CD14-positive monocyte (primary cell): ENCODE results near the gene ERBB4. TPM values are rescaled to one million over a fixed set of nuclear protein-coding genes. Genes with fewer than 3 reads are reported as not detected.

Source experiments
- DNase-seq, 3 donors: peaks; one replicate each; pipeline ENCODE4 v3.0.0-alpha.2; 2011 to 2022
- H2AFZ ChIP-seq: 2 replicates; pipeline ENCODE4 v1.6.0; 2012; ENCODE audit warnings: mild to moderate bottlenecking, low read depth, low read length, inconsistent platforms; ENCODE audit not compliant: insufficient read depth, poor library complexity, severe bottlenecking
- H3K27ac ChIP-seq, 2 donors: 1 replicate in 1 of 2; 2 replicates in 1 of 2; pipeline ENCODE4 v1.5.1; 2012 to 2013; ENCODE audit warnings: low read length in 2 of 2, control low read depth in 1 of 2, inconsistent platforms in 1 of 2, low read depth in 1 of 2, mild to moderate bottlenecking in 1 of 2
- H3K27me3 ChIP-seq, 2 donors: one replicate each; pipeline versions ENCODE4 v1.6.0 to v1.6.1; 2011 to 2013; ENCODE audit warnings: low read length in 2 of 2; ENCODE audit not compliant: control insufficient read depth in 2 of 2, insufficient read depth in 2 of 2
- H3K36me3 ChIP-seq, 2 donors: replicated peaks in 1 of 2; 1 replicate in 1 of 2; 2 replicates in 1 of 2; pipeline versions ENCODE4 v1.5.1 to v1.6.1; 2012 to 2013; ENCODE audit warnings: low read length in 2 of 2, control low read depth in 1 of 2, inconsistent platforms in 1 of 2, mild to moderate bottlenecking in 1 of 2; ENCODE audit not compliant: insufficient read depth in 2 of 2, control insufficient read depth in 1 of 2
- H3K4me1 ChIP-seq, 2 donors: 1 replicate in 1 of 2; 2 replicates in 1 of 2; pipeline versions ENCODE4 v1.5.1 to v1.6.1; 2012 to 2013; ENCODE audit warnings: low read length in 2 of 2, control low read depth in 1 of 2, inconsistent platforms in 1 of 2, mild to moderate bottlenecking in 1 of 2, moderate library complexity in 1 of 2; ENCODE audit not compliant: insufficient read depth in 2 of 2, control insufficient read depth in 1 of 2
- H3K4me2 ChIP-seq: replicated peaks from 2 replicates; pipeline ENCODE3; 2012; ENCODE audit warnings: low read length, moderate library complexity, mild to moderate bottlenecking; ENCODE audit not compliant: poor library complexity, severe bottlenecking; ENCODE audit errors: extremely low read depth
- H3K4me3 ChIP-seq, 3 experiments: fragments of 200-600 bp in 1 of 3; sonication (generic) in 1 of 3; replicated peaks in 1 of 3; 1 replicate in 2 of 3; 2 replicates in 1 of 3; pipeline ENCODE4 v1.5.1; 2011 to 2013; ENCODE audit warnings: low read length in 3 of 3, mild to moderate bottlenecking in 3 of 3, control low read depth in 2 of 3, low read depth in 2 of 3, inconsistent platforms in 1 of 3, moderate library complexity in 1 of 3
- H3K79me2 ChIP-seq: 2 replicates; pipeline ENCODE4 v1.6.0; 2012; ENCODE audit warnings: mild to moderate bottlenecking, control low read depth, inconsistent platforms, low read length, moderate library complexity; ENCODE audit not compliant: insufficient read depth
- H3K9ac ChIP-seq: 2 replicates; pipeline ENCODE4 v1.6.0; 2017; ENCODE audit warnings: low read length, mild to moderate bottlenecking; ENCODE audit not compliant: insufficient read depth, poor library complexity, severe bottlenecking
- H3K9me3 ChIP-seq, 2 donors: replicated peaks in 1 of 2; 1 replicate in 1 of 2; 2 replicates in 1 of 2; pipeline versions ENCODE4 v1.5.1 to v1.6.1; 2012 to 2013; ENCODE audit warnings: low read length in 2 of 2, control low read depth in 1 of 2; ENCODE audit not compliant: control insufficient read depth in 1 of 2, insufficient read depth in 1 of 2
- H4K20me1 ChIP-seq: 2 replicates; pipeline ENCODE4 v1.6.0; 2012; ENCODE audit warnings: mild to moderate bottlenecking, low read length, control low read depth, moderate library complexity; ENCODE audit not compliant: insufficient read depth
- H3K27ac Mint-ChIP-seq, 7 donors: one replicate each; pipeline ENCODE4 v1.8.0; 2020; ENCODE audit warnings: mild to moderate bottlenecking in 7 of 7, mixed read lengths in 7 of 7, moderate library complexity in 6 of 7, inconsistent platforms in 2 of 7
- H3K27me3 Mint-ChIP-seq, 3 donors: one replicate each; pipeline ENCODE4 v1.8.0; 2021 to 2022; ENCODE audit warnings: low read depth in 3 of 3, mild to moderate bottlenecking in 3 of 3, mixed read lengths in 3 of 3, moderate library complexity in 3 of 3, inconsistent platforms in 1 of 3
- H3K36me3 Mint-ChIP-seq, 2 donors: one replicate each; pipeline ENCODE4 v1.8.0; 2020; ENCODE audit warnings: mixed read lengths in 2 of 2, inconsistent platforms in 1 of 2, mild to moderate bottlenecking in 1 of 2
- H3K4me1 Mint-ChIP-seq: one replicate; pipeline ENCODE4 v1.8.0; 2020; ENCODE audit warnings: mild to moderate bottlenecking, mixed read lengths
- H3K4me3 Mint-ChIP-seq, 2 donors: one replicate each; pipeline ENCODE4 v1.8.0; 2020; ENCODE audit warnings: mild to moderate bottlenecking in 2 of 2, mixed read lengths in 2 of 2, moderate library complexity in 1 of 2
- H3K9me3 Mint-ChIP-seq, 7 donors: one replicate each; pipeline ENCODE4 v1.8.0; 2020 to 2022; ENCODE audit warnings: mixed read lengths in 7 of 7, mild to moderate bottlenecking in 6 of 7, moderate library complexity in 6 of 7, inconsistent platforms in 2 of 7
- WGBS: methylation state at CpG from one replicate; pipeline ENCODE4 v1.1.5; 2013; ENCODE audit warnings: missing lambda C conversion rate; ENCODE audit not compliant: insufficient coverage; 5-methylcytosine and 5-hydroxymethylcytosine counted together
- intact Hi-C, 2 donors: fragments of 100-400 bp; cut with micrococcal nuclease; formaldehyde crosslinking; loops; one replicate each; pipeline versions ENCODE4 v1.15.0 to v1.15.1; 2023
- polyA plus RNA-seq, 3 donors: library from polyadenylated mRNA; depleted of rRNA in 1 of 3; unstranded in 2 of 3; stranded (reverse) in 1 of 3; fragments of 300-500 nt in 2 of 3; fragments of >200 nt in 1 of 3; fragmentation: Illumina TruSeq in 2 of 3; gene quantifications; 1 replicate in 2 of 3; 2 replicates in 1 of 3; pipeline ENCODE4 v1.2.3, GENCODE V29; 2012 to 2021
- TF ChIP-seq, protein P1 (sequence below): fragments of 200-600 bp; IDR thresholded peaks from one replicate; pipeline ENCODE4 v1.8.0; 2022; ENCODE audit warnings: antibody characterized with exemption, mild to moderate bottlenecking

ERBB4 gene
- polyA plus RNA-seq, 3 donors, result not detected

DNA sequence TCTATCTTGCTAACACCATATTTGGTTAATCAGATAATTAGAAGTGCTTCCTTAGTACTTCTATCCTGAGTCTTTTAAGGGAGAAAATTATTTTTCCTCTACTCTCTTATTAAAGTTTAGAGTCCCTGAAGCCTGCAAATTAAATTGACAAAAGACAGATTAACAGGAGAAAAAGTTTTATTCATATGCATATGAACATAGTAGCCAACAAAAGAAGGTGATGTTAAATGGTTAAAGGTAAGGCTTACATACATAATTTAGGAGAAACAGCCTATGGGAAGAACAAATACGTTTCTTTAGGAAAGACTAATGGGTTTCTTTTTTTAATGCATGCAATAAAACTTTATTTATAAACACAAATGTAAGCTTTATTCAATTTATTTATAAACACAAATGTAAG, 1177.2 kb downstream of the ERBB4 start:
- peaks cover 0 to 7% (median 2%) of the 10 kb centered on the region in 7 donors for H3K9me3 Mint-ChIP-seq
- no peak overlapping the region for H3K27ac ChIP-seq
- no peak overlapping the region for H3K4me3 Mint-ChIP-seq

GRCh38 chr2:211359347-211359746, 1179.3 kb downstream of the ERBB4 start:
- H3K4me1 ChIP-seq, result no peaks in the 10 kb centered on the region
- no peak overlapping the region for H3K4me2 ChIP-seq
- H3K79me2 ChIP-seq, result no peaks in the 10 kb centered on the region
- H3K9me3 ChIP-seq, result no peaks in the 10 kb centered on the region
- Mint-ChIP-seq H3K36me3 (no peaks in the 10 kb centered on the region), H3K27ac (no peak overlapping the region), H3K4me3 (no peak overlapping the region), H3K4me1 (no peaks in the 10 kb centered on the region), H3K27me3 (no peaks in the 10 kb centered on the region), H3K9me3 (peaks cover 0 to 7% (median 2%) of the 10 kb centered on the region in 7 donors)
- H2AFZ ChIP-seq, result no peak overlapping the region
- H3K36me3 ChIP-seq, result no peaks in the 10 kb centered on the region
- H3K27me3 ChIP-seq, result no peaks in the 10 kb centered on the region
- intact Hi-C loops, result no loop called here
- H3K27ac ChIP-seq, result no peak overlapping the region
- TF ChIP-seq, protein P1, sequence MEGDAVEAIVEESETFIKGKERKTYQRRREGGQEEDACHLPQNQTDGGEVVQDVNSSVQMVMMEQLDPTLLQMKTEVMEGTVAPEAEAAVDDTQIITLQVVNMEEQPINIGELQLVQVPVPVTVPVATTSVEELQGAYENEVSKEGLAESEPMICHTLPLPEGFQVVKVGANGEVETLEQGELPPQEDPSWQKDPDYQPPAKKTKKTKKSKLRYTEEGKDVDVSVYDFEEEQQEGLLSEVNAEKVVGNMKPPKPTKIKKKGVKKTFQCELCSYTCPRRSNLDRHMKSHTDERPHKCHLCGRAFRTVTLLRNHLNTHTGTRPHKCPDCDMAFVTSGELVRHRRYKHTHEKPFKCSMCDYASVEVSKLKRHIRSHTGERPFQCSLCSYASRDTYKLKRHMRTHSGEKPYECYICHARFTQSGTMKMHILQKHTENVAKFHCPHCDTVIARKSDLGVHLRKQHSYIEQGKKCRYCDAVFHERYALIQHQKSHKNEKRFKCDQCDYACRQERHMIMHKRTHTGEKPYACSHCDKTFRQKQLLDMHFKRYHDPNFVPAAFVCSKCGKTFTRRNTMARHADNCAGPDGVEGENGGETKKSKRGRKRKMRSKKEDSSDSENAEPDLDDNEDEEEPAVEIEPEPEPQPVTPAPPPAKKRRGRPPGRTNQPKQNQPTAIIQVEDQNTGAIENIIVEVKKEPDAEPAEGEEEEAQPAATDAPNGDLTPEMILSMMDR, result no peak
- H3K9ac ChIP-seq, result no peak overlapping the region
- DNase-seq, result no peak
- no peaks in the 10 kb centered on the region for H4K20me1 ChIP-seq
- no peak overlapping the region for H3K4me3 ChIP-seq

More for the DNA sequence above, 1177.2 kb downstream of the ERBB4 start:
- no peaks in the 10 kb centered on the region for H3K4me1 Mint-ChIP-seq
- no peak for DNase-seq
- intact Hi-C loops, result no loop called here
- Histone ChIP-seq H3K4me1 (no peaks in the 10 kb centered on the region), H3K4me2 (no peak overlapping the region), H3K79me2 (no peaks in the 10 kb centered on the region), H4K20me1 (no peaks in the 10 kb centered on the region), H3K4me3 (no peak overlapping the region), H2AFZ (no peak overlapping the region), H3K9me3 (no peaks in the 10 kb centered on the region), H3K27me3 (no peaks in the 10 kb centered on the region), H3K9ac (no peak overlapping the region), H3K36me3 (no peaks in the 10 kb centered on the region)
- TF ChIP-seq, protein P1, result no peak
- no peaks in the 10 kb centered on the region for H3K27me3 Mint-ChIP-seq
- no CpG with 5 or more reads among the region's 1 CpG for WGBS
- no peak overlapping the region for H3K27ac Mint-ChIP-seq
- H3K36me3 Mint-ChIP-seq, result no peaks in the 10 kb centered on the region
